Naive thymus-derived CD8-positive, alpha-beta T cell (primary cell): ENCODE measurements around the gene UBA6. TPM values are rescaled to one million over a fixed set of nuclear protein-coding genes. Genes with fewer than 3 reads are reported as not detected.

ENCODE experiments used
- ATAC-seq, 2 donors: fragments of 150-1000 bp; cut with Tn5 transposase in 1 of 2; sonication (Bioruptor Pico), chemical (Tn5 transposase) in 1 of 2; 1 replicate in 1 of 2; 2 replicates in 1 of 2; pipeline ENCODE4 v1.10.0; 2021; ENCODE audit warnings: mild to moderate bottlenecking in 2 of 2, moderate library complexity in 2 of 2
- POLR2A ChIA-PET: fragments of 350-600 bp; sonication (Branson Sonifier 250); formaldehyde crosslinking; loops from one replicate; lab custom pipeline; 2021; ENCODE audit warnings: antibody characterized with exemption; lab: Charles Lee
- DNase-seq, 10 donors: peaks; one replicate each; pipeline versions ENCODE4 v3.0.0 to v3.0.0-alpha.2; 2020 to 2022
- H3K27ac Mint-ChIP-seq, 10 donors: one replicate each; pipeline ENCODE4 v1.8.0; 2020 to 2022; ENCODE audit warnings: mild to moderate bottlenecking in 10 of 10, mixed read lengths in 10 of 10, moderate library complexity in 4 of 10, inconsistent platforms in 1 of 10
- H3K27me3 Mint-ChIP-seq, 5 donors: one replicate each; pipeline ENCODE4 v1.8.0; 2021 to 2022; ENCODE audit warnings: mixed read lengths in 5 of 5
- H3K36me3 Mint-ChIP-seq, 3 donors: one replicate each; pipeline ENCODE4 v1.8.0; 2020 to 2022; ENCODE audit warnings: mixed read lengths in 3 of 3, mild to moderate bottlenecking in 2 of 3, inconsistent platforms in 1 of 3
- H3K4me1 Mint-ChIP-seq, 4 donors: one replicate each; pipeline ENCODE4 v1.8.0; 2021 to 2022; ENCODE audit warnings: mixed read lengths in 4 of 4
- H3K4me3 Mint-ChIP-seq, 10 donors: one replicate each; pipeline ENCODE4 v1.8.0; 2020 to 2022; ENCODE audit warnings: mild to moderate bottlenecking in 10 of 10, mixed read lengths in 10 of 10, moderate library complexity in 6 of 10, inconsistent platforms in 1 of 10
- H3K9me3 Mint-ChIP-seq, 9 donors: one replicate each; pipeline ENCODE4 v1.8.0; 2020 to 2022; ENCODE audit warnings: mixed read lengths in 9 of 9, mild to moderate bottlenecking in 3 of 9, inconsistent platforms in 1 of 9, moderate library complexity in 1 of 9
- polyA plus RNA-seq, 3 donors: library from polyadenylated mRNA; unstranded; fragments of 300-500 nt; fragmentation: Illumina TruSeq; gene quantifications; one replicate each; pipeline ENCODE4 v1.2.3, GENCODE V29; 2021
- total RNA-seq, 8 experiments: library from RNA in 2 of 8; stranded (reverse) in 2 of 8; gene quantifications; one replicate each; pipeline ENCODE4 v1.2.3 and lab custom pipeline; 2021 to 2026

The UBA6 gene
- total and polyA plus RNA-seq, 5 experiments from 2014 or later = 18.2 to 52.9 (median 19.5) TPM

GRCh38 chr4:67723949-67724348 lies 23.0 kb upstream of the UBA6 start:
- DNase-seq = no peak
- Mint-ChIP-seq H3K27me3 (peaks cover 0 to 3% (median 0%) of the 10 kb centered on the region in 5 donors), H3K36me3 (peaks cover 11 to 21% (median 18%) of the 10 kb centered on the region in 3 donors), H3K4me1 (peaks cover 0 to 5% (median 2%) of the 10 kb centered on the region in 4 donors), H3K27ac (peak overlapping the region in 1 of 10 donors; percentile 5), H3K4me3 (no peak overlapping the region), H3K9me3 (peaks cover 0 to 8% (median 0%) of the 10 kb centered on the region in 9 donors)
- ATAC-seq = no peak
- POLR2A ChIA-PET = no interaction called here

GRCh38 chr4:67723341-67723740 lies 22.4 kb upstream of the UBA6 start:
- no peak for ATAC-seq
- Mint-ChIP-seq H3K27ac (no peak overlapping the region), H3K36me3 (peaks cover 11 to 21% (median 18%) of the 10 kb centered on the region in 3 donors), H3K4me3 (no peak overlapping the region), H3K27me3 (no peaks in the 10 kb centered on the region), H3K4me1 (peaks cover 0 to 5% (median 2%) of the 10 kb centered on the region in 4 donors), H3K9me3 (peaks cover 0 to 8% (median 0%) of the 10 kb centered on the region in 9 donors)
- DNase-seq = no peak
- POLR2A ChIA-PET = no interaction called here

- Mint-ChIP-seq H3K36me3 (peaks cover 11 to 25% (median 21%) of the 10 kb centered on the region in 3 donors), H3K27ac (peak overlapping the region in 3 of 10 donors; percentile 15 to 55 (median 34)), H3K9me3 (peaks cover 0 to under 1% (median 0%) of the 10 kb centered on the region in 9 donors), H3K27me3 (no peaks in the 10 kb centered on the region), H3K4me1 (peaks cover 0 to 5% (median 2%) of the 10 kb centered on the region in 4 donors), H3K4me3 (no peak overlapping the region)
- DNase-seq (no peak), ATAC-seq (no peak)
- POLR2A ChIA-PET = no interaction called here
These were observed 21.0 kb upstream of the UBA6 start for GRCh38 chr4:67721770-67722597.

GRCh38 chr4:67721315-67721769 lies 20.4 kb upstream of the UBA6 start:
- Mint-ChIP-seq H3K27ac (peak overlapping the region in 3 of 10 donors; percentile 15 to 55 (median 21)), H3K27me3 (no peaks in the 10 kb centered on the region), H3K4me1 (peaks cover 1 to 5% (median 2%) of the 10 kb centered on the region in 4 donors), H3K4me3 (no peak overlapping the region), H3K9me3 (no peaks in the 10 kb centered on the region), H3K36me3 (peaks cover 11 to 30% (median 23%) of the 10 kb centered on the region in 3 donors)
- no peak for DNase-seq
- POLR2A ChIA-PET = no interaction called here
- no peak for ATAC-seq

- Mint-ChIP-seq H3K9me3 (no peaks in the 10 kb centered on the region), H3K36me3 (peaks cover 11 to 36% (median 23%) of the 10 kb centered on the region in 3 donors), H3K4me3 (no peak overlapping the region), H3K4me1 (peaks cover 1 to 5% (median 2%) of the 10 kb centered on the region in 4 donors), H3K27me3 (no peaks in the 10 kb centered on the region), H3K27ac (peak overlapping the region in 4 of 10 donors; percentile 8 to 39 (median 28))
- DNase-seq (no peak), ATAC-seq (no peak)
- POLR2A ChIA-PET = interaction anchor here (1.0 kb wide), 1 partner anchor 19 kb away, joined by 3 read pairs; the partner anchor contains the start of gene UBA6
These were observed 19.1 kb upstream of the UBA6 start for GRCh38 chr4:67719953-67720617.

- ATAC-seq = no peak
- POLR2A ChIA-PET = no interaction called here
- DNase-seq = no peak
- Mint-ChIP-seq H3K27me3 (no peaks in the 10 kb centered on the region), H3K4me1 (peaks cover 4 to 7% (median 5%) of the 10 kb centered on the region in 4 donors), H3K27ac (no peak overlapping the region), H3K4me3 (no peak overlapping the region), H3K9me3 (no peaks in the 10 kb centered on the region), H3K36me3 (peaks cover 11 to 40% (median 30%) of the 10 kb centered on the region in 3 donors)
These were observed 17.9 kb upstream of the UBA6 start for GRCh38 chr4:67718848-67719247.

- ATAC-seq = no peak
- peaks cover 11 to 46% (median 33%) of the 10 kb centered on the region in 3 donors for H3K36me3 Mint-ChIP-seq
- H3K27me3 Mint-ChIP-seq = no peaks in the 10 kb centered on the region
These were observed 16.6 kb upstream of the UBA6 start for GRCh38 chr4:67717586-67717985.

GRCh38 chr4:67714955-67715354 lies 14.0 kb upstream of the UBA6 start:
- no peak for DNase-seq
- Mint-ChIP-seq H3K27me3 (no peaks in the 10 kb centered on the region), H3K4me3 (peak overlapping the region in 1 of 10 donors; percentile 10), H3K4me1 (peaks cover 6 to 28% (median 18%) of the 10 kb centered on the region in 4 donors), H3K27ac (no peak overlapping the region), H3K9me3 (no peaks in the 10 kb centered on the region), H3K36me3 (peaks cover 0 to 37% (median 18%) of the 10 kb centered on the region in 3 donors)
- POLR2A ChIA-PET = no interaction called here
- ATAC-seq = no peak

More at GRCh38 chr4:67717586-67717985, 16.6 kb upstream of the UBA6 start:
- Mint-ChIP-seq H3K9me3 (no peaks in the 10 kb centered on the region), H3K4me1 (peaks cover 4 to 17% (median 11%) of the 10 kb centered on the region in 4 donors), H3K4me3 (no peak overlapping the region), H3K27ac (no peak overlapping the region)
- DNase-seq = no peak
- POLR2A ChIA-PET = no interaction called here

- Mint-ChIP-seq H3K27ac (peak overlapping the region in 3 of 10 donors; percentile 26 to 53 (median 46)), H3K9me3 (no peaks in the 10 kb centered on the region), H3K4me3 (no peak overlapping the region), H3K4me1 (peaks cover 6 to 28% (median 20%) of the 10 kb centered on the region in 4 donors), H3K27me3 (no peaks in the 10 kb centered on the region), H3K36me3 (peaks cover 0 to 44% (median 22%) of the 10 kb centered on the region in 3 donors)
- no peak for DNase-seq
- POLR2A ChIA-PET = no interaction called here
- ATAC-seq = no peak
These were observed 13.3 kb upstream of the UBA6 start for GRCh38 chr4:67714248-67714583.

GRCh38 chr4:67713529-67714247 lies 12.7 kb upstream of the UBA6 start:
- H3K36me3 Mint-ChIP-seq = peaks cover 0 to 44% (median 22%) of the 10 kb centered on the region in 3 donors
- peak overlapping the region in 5 of 10 donors; percentile 26 to 64 (median 50) for H3K27ac Mint-ChIP-seq
- no peak for ATAC-seq
- no peak overlapping the region for H3K4me3 Mint-ChIP-seq
- no peaks in the 10 kb centered on the region for H3K9me3 Mint-ChIP-seq
- no peak for DNase-seq
- H3K27me3 Mint-ChIP-seq = no peaks in the 10 kb centered on the region
- peaks cover 6 to 28% (median 20%) of the 10 kb centered on the region in 4 donors for H3K4me1 Mint-ChIP-seq
- POLR2A ChIA-PET = no interaction called here

- Mint-ChIP-seq H3K4me3 (no peak overlapping the region), H3K27me3 (no peaks in the 10 kb centered on the region), H3K4me1 (peaks cover 10 to 36% (median 27%) of the 10 kb centered on the region in 4 donors), H3K36me3 (peaks cover 4 to 48% (median 27%) of the 10 kb centered on the region in 3 donors), H3K27ac (peak overlapping the region in 6 of 10 donors; percentile 17 to 78 (median 46)), H3K9me3 (peaks cover 0 to 7% (median 0%) of the 10 kb centered on the region in 9 donors)
- DNase-seq = no peak
- POLR2A ChIA-PET = no interaction called here
- no peak for ATAC-seq
These were observed 11.9 kb upstream of the UBA6 start for GRCh38 chr4:67712650-67713528.
